Stimulated activated CD4-positive, alpha-beta T cell treated with anti-CD3 and anti-CD28 coated beads, Interleukin-4, amount 100 ng/mL, for 1 hour (primary cell): ENCODE data around the gene PCBP2.
"Not testable (repeated sequence)": the region's sequence is repeated elsewhere in the genome, so short reads cannot be mapped to it uniquely, and the experiment has no call there.

Experiments used
- DNase-seq: peaks from one replicate; pipeline ENCODE4 v3.0.0-alpha.2; 2020

PCBP2 gene

DNA sequence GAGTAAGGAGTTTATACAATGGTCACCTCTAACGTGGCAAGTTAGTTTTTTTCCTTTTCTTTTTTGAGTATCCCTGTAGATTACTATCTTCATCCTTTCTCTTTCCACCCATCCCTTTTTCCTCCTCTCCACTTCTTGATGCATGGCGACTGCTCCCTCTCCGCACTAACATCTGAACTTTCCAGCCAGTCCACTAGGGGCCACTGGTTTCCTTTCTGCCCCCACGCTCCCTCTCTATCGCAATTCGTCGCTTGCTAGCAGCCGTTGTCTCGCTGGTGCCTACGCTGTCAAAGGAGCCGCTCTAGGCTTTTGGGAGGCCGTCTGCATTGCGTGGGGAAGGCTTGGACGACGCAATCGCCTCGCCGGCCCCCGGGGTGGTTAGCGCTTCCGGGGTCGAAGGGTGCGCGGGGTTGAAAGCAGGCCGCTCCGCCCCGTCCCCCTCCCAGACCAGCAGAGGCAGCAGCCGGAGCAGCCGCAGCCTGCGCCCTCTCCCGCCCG, at the start of gene PCBP2:
Gene PCBP2, plus strand, starts transcription at position 442 of the 498 bp plus-strand sequence. CDS start 2,699 bp downstream, outside the sequence.
- DNase-seq, result peak; percentile 96

DNA sequence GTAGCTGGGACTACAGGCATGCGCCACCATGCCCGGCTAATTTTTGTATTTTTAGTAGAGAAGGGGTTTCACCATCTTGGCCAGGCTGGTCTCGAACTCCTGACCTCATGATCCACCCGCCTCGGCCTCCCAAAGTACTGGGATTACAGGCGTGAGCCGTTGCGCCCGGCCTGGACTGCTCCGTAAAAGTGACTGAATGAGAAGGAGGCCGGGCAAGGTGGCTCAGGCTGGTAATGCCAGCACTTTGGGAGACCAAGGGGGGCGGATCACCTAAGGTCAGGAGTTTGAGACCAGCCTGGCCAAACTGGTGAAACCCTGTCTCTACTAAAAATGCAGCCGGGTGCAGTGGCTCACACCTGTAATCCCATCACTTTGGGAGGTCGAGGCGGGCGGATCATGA, 49.6 kb upstream of the PCBP2 start:
- not testable (repeated sequence) for DNase-seq

DNA sequence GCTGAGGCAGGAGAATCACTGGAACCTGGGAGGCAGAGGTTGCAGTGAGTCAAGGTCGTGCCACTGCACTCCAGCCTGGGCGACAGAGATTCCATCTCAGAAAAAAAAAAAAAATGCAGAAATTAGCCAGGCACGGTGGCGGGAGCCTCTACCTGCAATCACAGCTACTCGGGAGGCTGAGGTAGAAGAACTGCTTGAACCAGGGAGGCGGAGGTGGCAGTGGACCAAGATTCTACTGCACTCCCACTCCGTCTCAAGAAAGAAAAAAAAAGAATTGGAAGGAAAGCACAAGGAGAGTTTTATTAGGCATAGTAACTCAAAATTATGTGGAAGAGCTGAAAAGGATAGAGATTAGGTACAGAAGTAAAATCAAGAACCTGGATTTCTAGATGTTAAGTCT, 49.0 kb upstream of the PCBP2 start:
- DNase-seq, result no peak

DNA sequence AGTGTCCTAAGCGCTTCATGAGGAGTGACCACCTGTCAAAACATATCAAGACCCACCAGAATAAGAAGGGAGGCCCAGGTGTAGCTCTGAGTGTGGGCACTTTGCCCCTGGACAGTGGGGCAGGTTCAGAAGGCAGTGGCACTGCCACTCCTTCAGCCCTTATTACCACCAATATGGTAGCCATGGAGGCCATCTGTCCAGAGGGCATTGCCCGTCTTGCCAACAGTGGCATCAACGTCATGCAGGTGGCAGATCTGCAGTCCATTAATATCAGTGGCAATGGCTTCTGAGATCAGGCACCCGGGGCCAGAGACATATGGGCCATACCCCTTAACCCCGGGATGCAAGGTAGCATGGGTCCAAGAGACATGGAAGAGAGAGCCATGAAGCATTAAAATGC, 41.0 kb upstream of the PCBP2 start:
- DNase-seq, result no peak

DNA sequence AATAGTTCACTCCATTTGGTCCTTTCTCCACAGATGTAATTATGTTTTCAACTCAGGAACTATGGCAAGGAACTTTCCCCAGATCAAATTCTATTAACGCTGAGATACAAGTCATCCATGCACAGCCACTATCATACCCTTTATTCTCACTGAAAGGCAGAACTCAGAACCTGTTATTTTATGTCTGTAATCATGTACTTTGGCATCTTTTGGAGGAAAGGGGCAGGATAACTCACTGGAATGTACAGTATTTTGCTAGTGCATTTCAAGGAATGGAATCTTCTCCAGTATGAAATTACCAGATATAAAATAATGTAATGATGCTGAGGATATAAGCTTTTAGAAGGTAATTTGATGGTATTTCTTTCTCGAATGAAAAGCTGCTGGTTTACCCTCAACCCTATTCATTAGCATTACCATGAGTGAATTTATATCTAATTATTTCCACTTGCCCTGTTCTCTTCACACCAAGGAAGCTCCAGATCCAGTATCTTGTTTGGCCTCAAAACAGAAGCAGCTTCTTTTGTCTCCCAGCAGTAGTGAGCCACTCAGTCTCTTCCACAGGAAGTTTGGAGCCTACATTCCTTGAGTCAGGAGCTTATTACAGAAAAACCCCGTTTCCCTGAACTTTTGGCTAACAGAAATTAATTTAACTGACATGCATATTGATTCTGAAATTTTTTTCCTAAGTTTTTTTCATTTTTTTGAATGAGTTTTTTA, 38.3 kb upstream of the PCBP2 start:
- DNase-seq, result no peak

DNA sequence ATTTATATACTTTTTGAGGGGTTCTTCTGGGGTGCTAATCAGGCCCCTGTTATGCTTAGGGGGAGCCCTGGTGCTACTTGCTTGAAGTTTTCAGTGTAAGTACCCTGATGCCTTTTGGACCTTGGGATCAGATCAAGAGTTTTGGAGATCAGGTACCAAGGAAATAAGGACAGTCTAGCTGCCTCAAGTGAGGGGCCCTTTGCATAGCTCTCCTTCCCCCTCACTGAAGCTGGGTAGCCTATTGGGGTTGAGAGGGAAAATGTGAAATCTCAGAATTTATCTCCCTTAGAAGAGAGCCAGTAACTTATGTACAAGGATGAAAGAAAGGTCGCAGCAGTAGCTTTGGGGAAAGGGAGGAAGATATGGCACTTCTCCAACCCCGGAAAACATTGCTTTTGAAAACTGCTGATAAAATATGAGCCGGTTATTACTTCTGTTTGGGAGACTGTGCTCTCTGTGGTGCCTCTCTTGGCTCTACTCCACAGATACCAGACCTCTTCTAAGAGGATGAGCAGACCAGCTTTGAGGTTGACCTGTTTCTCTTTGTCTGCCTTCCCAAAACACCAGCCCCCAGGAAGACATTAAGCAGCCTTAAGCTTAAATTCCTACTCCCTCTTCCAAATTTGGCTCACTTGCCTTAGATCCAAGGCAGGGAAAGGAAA, 37.0 kb upstream of the PCBP2 start:
- no peak for DNase-seq

DNA sequence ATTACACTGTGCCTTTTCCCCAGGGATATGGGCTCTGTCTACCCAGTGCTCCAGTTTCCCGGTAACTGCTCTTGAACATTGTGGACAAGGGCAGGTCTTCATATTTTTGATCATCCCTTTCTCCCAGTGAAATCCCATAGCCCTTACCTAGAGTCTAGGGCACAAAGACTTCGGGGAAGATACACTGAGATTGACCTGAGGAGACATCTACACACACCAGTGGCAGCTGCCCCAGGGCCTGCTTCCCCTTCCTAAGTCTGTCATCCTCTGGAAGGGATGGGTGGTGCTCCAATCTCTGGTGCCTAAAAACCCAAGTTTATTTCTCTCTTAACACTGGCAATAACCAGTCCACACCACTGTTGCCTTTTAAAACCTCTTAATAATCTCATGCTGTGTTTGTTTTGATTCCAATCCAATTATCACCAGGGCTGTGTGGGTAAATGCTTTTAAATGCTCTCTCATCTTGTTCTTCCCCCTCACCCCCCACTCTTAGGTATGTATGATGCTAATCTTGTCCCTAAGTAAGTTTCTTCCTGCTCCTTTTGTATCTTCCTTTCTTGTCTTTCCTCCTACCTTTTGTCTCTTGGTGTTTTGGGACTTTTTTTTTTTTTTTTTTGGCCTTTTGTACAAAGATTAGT, 36.0 kb upstream of the PCBP2 start:
- not testable (repeated sequence) for DNase-seq

DNA sequence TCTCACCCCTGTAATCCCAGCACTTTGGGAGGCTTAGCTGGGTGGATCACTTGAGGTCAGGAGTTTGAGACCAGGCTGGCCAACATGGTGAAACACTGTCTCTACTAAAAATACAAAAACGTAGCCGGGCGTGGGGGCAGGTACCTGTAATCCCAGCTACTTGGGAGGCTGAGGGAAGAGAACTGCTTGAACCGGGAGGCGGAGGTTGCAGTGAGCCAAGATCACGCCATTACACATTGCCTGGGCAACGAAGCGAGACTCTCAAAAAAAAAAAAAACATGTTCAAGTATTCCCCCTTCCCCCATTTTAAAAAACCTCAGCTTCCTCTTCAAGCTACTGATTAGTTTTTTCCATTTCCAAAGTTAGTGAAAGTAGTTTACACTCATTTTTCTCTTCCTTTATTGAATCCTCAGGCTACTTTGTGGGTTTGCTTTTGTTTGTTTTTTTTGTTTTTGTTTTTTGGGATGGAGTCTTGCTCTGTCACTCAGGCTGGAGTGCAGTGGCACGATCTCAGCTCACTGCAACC, 34.5 kb upstream of the PCBP2 start:
- not testable (repeated sequence) for DNase-seq

DNA sequence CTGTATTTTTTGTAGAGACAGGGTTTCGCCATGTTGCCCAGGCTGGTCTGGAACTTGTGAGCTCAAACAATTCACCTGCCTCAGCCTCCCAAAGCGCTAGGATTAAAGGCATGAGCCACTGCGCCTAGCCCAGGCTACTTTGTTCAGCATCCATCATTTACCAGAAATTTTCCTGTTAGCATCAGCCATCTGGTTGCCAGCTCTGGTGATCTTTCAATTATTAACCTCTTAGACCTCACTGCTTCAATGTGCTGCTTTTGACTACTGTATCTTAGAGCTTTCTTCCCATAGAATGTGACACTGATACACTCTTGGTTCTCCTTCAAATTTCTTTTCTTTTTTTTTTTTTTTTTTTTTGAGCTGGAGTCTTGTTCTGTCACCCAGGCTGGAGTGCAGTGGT, 33.7 kb upstream of the PCBP2 start:
- no peak for DNase-seq

DNA sequence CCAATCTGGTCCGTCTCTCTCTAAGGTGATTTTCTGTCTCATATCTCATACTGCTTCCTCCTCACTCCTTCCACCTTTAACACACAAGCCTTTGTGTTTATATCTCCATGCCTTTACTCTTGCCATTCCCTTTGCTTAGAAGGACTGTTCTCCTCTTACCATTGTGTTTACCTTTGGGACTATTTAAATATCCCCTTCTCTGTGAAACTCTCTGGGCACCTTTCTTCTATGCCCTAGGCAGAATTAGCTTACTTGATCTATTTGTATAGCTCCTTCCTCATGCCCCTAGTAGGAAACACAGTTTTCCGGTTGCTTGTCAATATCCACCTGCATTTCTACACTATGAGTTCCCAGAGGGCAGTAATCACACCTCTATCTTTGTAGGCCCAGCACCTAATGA, 32.1 kb upstream of the PCBP2 start:
- no peak for DNase-seq

DNA sequence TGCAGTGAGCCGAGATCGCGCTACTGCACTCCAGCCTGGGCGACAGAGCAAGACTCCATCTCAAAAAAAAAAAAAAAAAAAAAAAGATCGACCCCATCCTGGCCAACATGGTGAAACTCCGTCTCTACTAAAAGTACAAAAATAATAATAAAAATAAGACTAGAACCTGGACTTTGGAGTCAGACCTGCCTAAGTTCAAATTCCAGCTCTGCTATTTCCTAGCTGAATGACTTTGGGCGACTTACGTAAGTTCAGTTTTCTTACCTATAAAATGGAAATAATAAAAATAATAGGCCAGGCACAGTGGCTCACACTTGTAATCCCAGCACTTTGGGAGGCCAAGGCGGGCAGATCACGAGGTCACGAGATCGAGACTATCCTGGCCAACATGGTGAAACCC, 29.7 kb upstream of the PCBP2 start:
- not testable (repeated sequence) for DNase-seq

DNA sequence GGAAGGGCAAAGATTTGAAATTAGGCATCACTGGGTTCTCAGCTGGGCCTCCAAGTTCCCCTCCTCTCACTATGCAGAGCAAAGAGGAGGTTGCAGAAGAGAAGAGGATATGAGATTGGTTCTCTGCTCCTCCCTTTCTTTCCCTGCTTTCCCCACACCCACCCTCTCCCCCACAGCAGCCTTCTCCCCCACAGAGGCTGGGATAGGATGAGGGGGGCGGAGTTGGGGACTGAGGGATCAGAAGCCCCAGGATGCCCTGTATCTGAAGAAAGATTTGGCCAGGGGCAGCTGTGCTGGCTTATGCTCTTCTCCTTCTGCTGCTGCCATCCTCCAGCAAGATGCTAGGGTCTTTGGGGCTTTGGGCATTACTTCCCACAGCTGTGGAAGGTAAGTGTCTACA, 28.3 kb upstream of the PCBP2 start, which contains the start of gene AMHR2:
Gene AMHR2, plus strand, starts transcription at position 259 of the 400 bp plus-strand sequence. Its CDS starts 80 bp downstream, at position 339.
- DNase-seq, result no peak

DNA sequence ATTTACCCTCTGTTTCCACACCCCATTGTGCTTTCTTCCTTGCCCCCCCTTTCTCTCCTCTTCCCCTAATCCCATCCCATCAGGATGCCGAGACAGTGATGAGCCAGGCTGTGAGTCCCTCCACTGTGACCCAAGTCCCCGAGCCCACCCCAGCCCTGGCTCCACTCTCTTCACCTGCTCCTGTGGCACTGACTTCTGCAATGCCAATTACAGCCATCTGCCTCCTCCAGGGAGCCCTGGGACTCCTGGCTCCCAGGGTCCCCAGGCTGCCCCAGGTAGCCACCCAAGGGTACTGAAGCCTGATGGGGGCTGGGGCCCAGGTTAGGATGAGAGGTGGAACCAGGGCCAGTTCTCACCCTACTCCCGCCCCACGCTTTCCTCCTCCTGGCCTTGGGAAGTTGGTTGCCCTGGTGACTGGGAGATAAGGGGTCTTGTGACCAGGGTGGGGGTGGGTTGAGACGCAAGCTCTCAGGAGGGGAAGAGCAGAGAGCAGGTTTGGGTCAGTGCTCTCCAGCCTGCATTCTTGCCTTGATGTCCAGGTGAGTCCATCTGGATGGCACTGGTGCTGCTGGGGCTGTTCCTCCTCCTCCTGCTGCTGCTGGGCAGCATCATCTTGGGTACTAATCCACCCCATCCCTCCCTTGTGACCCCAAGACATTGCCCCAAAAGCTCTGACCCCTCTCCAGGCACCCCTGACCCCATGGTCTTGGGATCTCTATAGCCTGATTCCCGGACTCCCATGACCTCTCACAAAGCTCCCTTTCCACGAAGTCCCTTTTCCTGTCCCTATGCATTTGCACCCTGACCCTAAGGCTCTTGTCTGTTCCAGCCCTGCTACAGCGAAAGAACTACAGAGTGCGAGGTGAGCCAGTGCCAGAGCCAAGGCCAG, 27.0 kb upstream of the PCBP2 start:
- DNase-seq, result no peak

DNA sequence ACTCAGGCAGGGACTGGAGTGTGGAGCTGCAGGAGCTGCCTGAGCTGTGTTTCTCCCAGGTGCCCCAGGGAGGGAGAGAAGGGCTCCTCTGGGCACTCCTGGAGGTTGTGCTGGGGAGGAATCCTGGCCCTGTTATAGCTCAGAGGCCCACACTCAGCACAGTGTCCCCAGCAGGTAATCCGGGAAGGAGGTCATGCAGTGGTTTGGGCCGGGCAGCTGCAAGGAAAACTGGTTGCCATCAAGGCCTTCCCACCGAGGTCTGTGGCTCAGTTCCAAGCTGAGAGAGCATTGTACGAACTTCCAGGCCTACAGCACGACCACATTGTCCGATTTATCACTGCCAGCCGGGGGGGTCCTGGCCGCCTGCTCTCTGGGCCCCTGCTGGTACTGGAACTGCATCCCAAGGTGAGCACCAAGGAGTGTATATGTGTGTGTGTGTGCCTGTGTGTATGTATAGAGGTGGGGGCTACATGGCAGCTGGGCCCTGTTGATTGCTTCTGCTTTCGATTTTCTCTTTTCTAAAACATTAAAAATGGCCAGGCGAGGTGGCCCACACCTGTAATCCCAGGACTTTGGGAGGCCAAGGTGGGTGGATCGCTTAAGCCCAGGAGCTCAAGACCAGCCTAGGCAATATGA, 26.3 kb upstream of the PCBP2 start:
- DNase-seq, result no peak

DNA sequence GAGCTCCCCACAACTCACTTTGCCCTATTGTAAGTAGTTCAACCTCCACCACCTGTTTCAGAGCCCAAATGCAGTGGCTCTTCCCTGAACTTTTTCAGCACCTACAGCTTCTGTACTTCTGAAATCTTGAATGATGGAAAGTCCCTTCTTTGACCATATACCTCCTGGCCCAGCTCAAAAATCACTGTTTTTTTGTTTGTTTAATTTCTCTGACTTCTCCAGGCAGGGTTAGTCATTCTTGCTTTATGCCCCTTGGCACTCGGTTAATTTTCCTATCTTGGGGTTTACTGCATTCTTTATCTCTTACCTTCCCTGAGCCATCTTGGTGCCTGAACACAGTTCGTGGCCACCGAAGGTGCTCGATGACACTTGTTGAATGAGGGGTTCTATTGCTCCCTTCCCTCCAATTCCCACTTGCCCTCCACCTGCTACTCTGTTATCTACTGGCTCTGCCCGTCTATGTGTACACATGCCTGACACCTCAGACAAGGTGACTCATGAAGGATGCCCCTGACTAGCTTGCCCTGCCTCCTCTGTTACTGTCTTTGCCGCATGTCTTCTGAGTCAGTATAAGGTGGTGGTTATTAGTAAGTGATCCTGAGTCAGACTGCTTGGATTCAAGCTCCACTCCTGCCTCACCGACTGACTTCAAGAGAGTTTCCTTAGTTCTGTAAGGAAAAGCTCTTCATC, 23.9 kb upstream of the PCBP2 start:
- DNase-seq, result peak; percentile 22

DNA sequence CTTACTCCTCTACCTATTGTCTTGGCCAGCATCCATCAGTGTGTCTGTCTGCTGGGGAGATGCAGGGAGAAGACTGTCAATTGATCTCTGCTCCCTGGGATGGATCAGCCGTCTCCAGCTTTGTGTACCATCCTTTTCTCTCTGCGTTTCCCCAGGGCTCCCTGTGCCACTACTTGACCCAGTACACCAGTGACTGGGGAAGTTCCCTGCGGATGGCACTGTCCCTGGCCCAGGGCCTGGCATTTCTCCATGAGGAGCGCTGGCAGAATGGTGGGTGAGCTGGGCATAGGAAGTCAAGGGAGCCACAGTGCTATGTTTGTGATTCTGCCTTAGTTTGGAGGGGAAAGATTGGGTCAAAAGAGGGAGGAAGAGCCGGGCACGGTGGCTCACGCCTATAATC, 23.2 kb upstream of the PCBP2 start:
- DNase-seq, result no peak

DNA sequence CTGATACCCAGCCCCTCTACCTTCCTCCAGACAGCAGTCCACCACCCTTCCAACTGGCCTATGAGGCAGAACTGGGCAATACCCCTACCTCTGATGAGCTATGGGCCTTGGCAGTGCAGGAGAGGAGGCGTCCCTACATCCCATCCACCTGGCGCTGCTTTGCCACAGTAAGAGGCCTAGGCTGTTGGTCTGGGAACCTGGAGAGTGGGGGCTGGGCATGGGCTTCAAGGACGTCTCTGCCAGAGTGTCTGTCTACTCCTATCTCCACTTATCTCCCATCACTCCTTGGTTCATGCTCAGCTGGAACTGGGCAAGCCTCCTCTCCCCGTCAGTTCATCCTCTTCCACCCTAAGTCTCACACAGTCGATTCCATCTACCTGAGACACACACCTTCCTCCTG, 21.8 kb upstream of the PCBP2 start:
- no peak for DNase-seq

DNA sequence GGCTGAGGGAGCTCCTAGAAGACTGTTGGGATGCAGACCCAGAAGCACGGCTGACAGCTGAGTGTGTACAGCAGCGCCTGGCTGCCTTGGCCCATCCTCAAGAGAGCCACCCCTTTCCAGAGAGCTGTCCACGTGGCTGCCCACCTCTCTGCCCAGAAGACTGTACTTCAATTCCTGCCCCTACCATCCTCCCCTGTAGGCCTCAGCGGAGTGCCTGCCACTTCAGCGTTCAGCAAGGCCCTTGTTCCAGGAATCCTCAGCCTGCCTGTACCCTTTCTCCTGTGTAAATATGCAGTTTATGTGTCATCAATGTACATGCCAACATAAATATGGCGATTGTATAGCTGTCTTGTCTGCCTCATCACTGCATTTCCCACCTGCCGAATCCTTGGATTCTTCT, 20.7 kb upstream of the PCBP2 start:
- DNase-seq, result no peak

DNA sequence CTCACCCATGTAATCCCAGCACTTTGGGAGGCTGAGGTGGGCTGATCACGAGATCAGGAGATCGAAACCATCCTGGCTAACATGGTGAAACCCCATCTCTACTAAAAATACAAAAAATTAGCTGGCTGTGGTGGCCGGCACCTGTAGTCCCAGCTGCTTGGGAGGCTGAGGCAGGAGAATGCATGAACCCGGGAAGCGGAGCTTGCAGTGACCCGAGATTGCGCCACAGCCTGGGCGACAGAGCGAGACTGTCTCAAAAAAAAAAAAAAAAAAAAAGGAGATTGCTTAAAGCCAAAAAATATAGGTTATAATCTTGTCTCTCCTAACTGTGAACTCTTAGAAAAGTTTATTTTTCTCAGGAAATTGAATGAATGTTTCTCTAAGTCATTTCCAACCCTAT, 16.6 kb upstream of the PCBP2 start:
- DNase-seq, result not testable (repeated sequence)

DNA sequence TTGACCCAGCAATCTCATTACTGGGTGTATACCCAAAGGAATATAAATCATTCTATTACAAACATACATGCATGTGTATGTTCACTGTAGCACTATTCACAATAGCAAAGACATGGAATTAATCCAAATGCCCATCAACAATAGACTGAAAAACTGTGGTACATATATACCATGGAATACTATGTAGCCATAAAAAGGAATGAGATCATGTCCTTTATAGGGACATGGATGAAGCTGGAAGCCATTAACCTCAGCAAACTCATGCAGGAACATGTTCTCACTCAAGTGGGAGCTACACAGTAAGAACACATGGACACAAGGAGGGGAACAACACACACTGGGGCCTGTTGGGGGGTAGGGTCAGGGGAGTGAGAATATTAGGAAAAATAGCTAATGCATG, 12.3 kb upstream of the PCBP2 start:
- not testable (repeated sequence) for DNase-seq
